B cell (primary cell): ENCODE data around the gene KRTDAP.

Experiments
- EZH2 ChIP-seq: IDR thresholded peaks from 2 replicates; pipeline ENCODE4 v1.6.1; 2012; ENCODE audit warnings: borderline replicate concordance, low read depth, mild to moderate bottlenecking, moderate library complexity, low read length; ENCODE audit not compliant: insufficient read depth, poor library complexity, severe bottlenecking
- TF ChIP-seq, protein P1 (sequence below): fragments of 200-600 bp; IDR thresholded peaks from one replicate; pipeline ENCODE4 v1.8.0; 2022; ENCODE audit warnings: antibody characterized with exemption, mild to moderate bottlenecking

DNA sequence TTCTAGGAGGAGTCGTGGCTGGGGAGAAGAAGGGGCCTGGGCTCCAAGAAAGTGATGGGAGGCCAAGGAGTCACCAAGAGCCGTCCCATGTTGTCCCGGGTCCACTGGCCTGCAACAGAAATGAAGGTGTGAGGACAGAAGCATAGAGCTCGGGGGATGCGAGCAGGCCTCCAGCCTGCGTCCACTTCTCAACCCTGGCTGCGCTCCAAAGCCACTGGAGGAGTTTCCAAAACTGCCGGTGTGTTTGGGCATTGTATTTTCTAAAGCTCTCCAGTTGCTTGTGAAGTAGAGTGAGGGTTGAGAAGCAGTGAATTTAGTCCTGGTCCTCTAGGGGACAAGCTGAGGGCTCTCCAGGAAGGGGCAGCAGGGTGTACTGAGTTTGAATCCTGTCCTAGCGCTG lies 29.2 kb downstream of the KRTDAP start:
- TF ChIP-seq, protein P1, sequence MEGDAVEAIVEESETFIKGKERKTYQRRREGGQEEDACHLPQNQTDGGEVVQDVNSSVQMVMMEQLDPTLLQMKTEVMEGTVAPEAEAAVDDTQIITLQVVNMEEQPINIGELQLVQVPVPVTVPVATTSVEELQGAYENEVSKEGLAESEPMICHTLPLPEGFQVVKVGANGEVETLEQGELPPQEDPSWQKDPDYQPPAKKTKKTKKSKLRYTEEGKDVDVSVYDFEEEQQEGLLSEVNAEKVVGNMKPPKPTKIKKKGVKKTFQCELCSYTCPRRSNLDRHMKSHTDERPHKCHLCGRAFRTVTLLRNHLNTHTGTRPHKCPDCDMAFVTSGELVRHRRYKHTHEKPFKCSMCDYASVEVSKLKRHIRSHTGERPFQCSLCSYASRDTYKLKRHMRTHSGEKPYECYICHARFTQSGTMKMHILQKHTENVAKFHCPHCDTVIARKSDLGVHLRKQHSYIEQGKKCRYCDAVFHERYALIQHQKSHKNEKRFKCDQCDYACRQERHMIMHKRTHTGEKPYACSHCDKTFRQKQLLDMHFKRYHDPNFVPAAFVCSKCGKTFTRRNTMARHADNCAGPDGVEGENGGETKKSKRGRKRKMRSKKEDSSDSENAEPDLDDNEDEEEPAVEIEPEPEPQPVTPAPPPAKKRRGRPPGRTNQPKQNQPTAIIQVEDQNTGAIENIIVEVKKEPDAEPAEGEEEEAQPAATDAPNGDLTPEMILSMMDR = no peak
- TF ChIP-seq EZH2 = no peak
